SK-N-SH (cell line): ENCODE results near the gene KDM4C. TPM values are rescaled to one million over a fixed set of nuclear protein-coding genes. Genes with fewer than 3 reads are reported as not detected.

Experiments
- CTCF ChIA-PET: fragments of 300-600, 350-600 bp; formaldehyde crosslinking; extraction: SDS; loops from one replicate; lab custom pipeline; 2021; lab: Yijun Ruan, JAX
- POLR2A ChIA-PET: fragments of 350-600 bp; sonication (Branson Sonifier 250); formaldehyde crosslinking; extraction: SDS; loops from one replicate; lab custom pipeline; 2020; ENCODE audit warnings: antibody characterized with exemption, inconsistent platforms; lab: Yijun Ruan, JAX
- DNase-seq: peaks from one replicate; pipeline ENCODE4 v3.0.0; 2012
- H2AFZ ChIP-seq: fragments of 200-600 bp; sonication (generic); 2 replicates; pipeline ENCODE4 v1.8.1; 2016; ENCODE audit warnings: antibody characterized with exemption, mild to moderate bottlenecking, low read depth
- H3F3A ChIP-seq: fragments of 200-600 bp; sonication (generic); replicated peaks from 2 replicates; pipeline ENCODE3; 2016; ENCODE audit warnings: antibody characterized with exemption, mild to moderate bottlenecking; ENCODE audit not compliant: insufficient read depth
- H3K27ac ChIP-seq, 2 experiments: fragments of 200-500 bp in 1 of 2; fragments of 200-600 bp in 1 of 2; sonication (Bioruptor generic) in 1 of 2; sonication (generic), shearing (Covaris generic) in 1 of 2; 2 replicates each; pipeline versions ENCODE4 v1.5.1 to v1.6.1; 2014 to 2016; ENCODE audit warnings: low read depth in 2 of 2, inconsistent platforms in 1 of 2, low read length in 1 of 2, mild to moderate bottlenecking in 1 of 2, mixed read lengths in 1 of 2
- H3K27me3 ChIP-seq: fragments of 200-600 bp; sonication (generic), shearing (Covaris generic); 2 replicates; pipeline ENCODE4 v1.6.1; 2016; ENCODE audit warnings: mixed run types; ENCODE audit not compliant: insufficient read depth
- H3K36me3 ChIP-seq, 2 experiments: fragments of 200-500 bp in 1 of 2; fragments of 200-600 bp in 1 of 2; sonication (Bioruptor generic) in 1 of 2; sonication (generic) in 1 of 2; replicated peaks in 1 of 2; 2 replicates each; pipeline versions ENCODE3 to v1.5.1; 2014 to 2016; ENCODE audit warnings: low read length in 1 of 2, mild to moderate bottlenecking in 1 of 2; ENCODE audit not compliant: insufficient read depth in 2 of 2, control insufficient read depth in 1 of 2
- H3K4me1 ChIP-seq, 2 experiments: fragments of 200-500 bp in 1 of 2; fragments of 200-600 bp in 1 of 2; sonication (Bioruptor generic) in 1 of 2; sonication (generic), shearing (Covaris generic) in 1 of 2; 2 replicates each; pipeline versions ENCODE4 v1.5.1 to v1.6.1; 2014 to 2016; ENCODE audit warnings: low read depth in 1 of 2, low read length in 1 of 2, mixed run types in 1 of 2; ENCODE audit not compliant: insufficient read depth in 2 of 2, control insufficient read depth in 1 of 2
- H3K4me2 ChIP-seq: fragments of 200-600 bp; sonication (generic), shearing (Covaris generic); 2 replicates; pipeline ENCODE4 v1.6.1; 2017; ENCODE audit warnings: mixed run types
- H3K4me3 ChIP-seq, 2 experiments: fragments of 200-500 bp in 1 of 2; fragments of 200-600 bp in 1 of 2; sonication (Bioruptor generic) in 1 of 2; sonication (generic), shearing (Covaris generic) in 1 of 2; 2 replicates each; pipeline versions ENCODE4 v1.5.1 to v1.8.1; 2014 to 2016; ENCODE audit warnings: low read depth in 2 of 2, inconsistent platforms in 1 of 2, low read length in 1 of 2, mild to moderate bottlenecking in 1 of 2, mixed read lengths in 1 of 2, moderate library complexity in 1 of 2
- H3K79me2 ChIP-seq: fragments of 200-600 bp; sonication (generic); 2 replicates; pipeline ENCODE4 v1.8.1; 2017; ENCODE audit warnings: mild to moderate bottlenecking; ENCODE audit not compliant: insufficient read depth
- H3K9ac ChIP-seq: fragments of 200-600 bp; sonication (generic); 2 replicates; pipeline ENCODE4 v1.6.1; 2017; ENCODE audit warnings: mixed run types
- H3K9me2 ChIP-seq: fragments of 200-600 bp; sonication (generic); 2 replicates; pipeline ENCODE4 v1.6.1; 2017; ENCODE audit warnings: mixed run types
- H3K9me3 ChIP-seq: fragments of 200-600 bp; sonication (generic); 2 replicates; pipeline ENCODE4 v1.6.1; 2017; ENCODE audit warnings: mixed run types, mild to moderate bottlenecking, moderate library complexity
- H4K20me1 ChIP-seq: fragments of 200-600 bp; sonication (generic); 2 replicates; pipeline ENCODE4 v1.6.1; 2017; ENCODE audit warnings: mild to moderate bottlenecking, mixed run types; ENCODE audit not compliant: insufficient read depth
- CHD2 ChIP-seq: fragments of 150-350 bp; IDR thresholded peaks from 2 replicates; pipeline ENCODE4 v1.6.1; 2018; ENCODE audit warnings: low read length; ENCODE audit not compliant: partially characterized antibody
- CTCF ChIP-seq: fragments of 200-600 bp; sonication (generic); IDR thresholded peaks from 2 replicates; pipeline ENCODE4 v1.6.1; 2017; ENCODE audit warnings: antibody characterized with exemption, mild to moderate bottlenecking, moderate library complexity
- ELF1 ChIP-seq: IDR thresholded peaks from 2 replicates; pipeline ENCODE4 v1.4.0; 2012
- EP300 ChIP-seq, 2 experiments: IDR thresholded peaks; 2 replicates each; pipeline versions ENCODE4 v1.4.0 to v1.6.1; 2012; ENCODE audit warnings: borderline replicate concordance in 1 of 2, low read depth in 1 of 2, low read length in 1 of 2
- EZH2phosphoT487 ChIP-seq: fragments of 200-600 bp; sonication (generic); IDR thresholded peaks from 2 replicates; pipeline ENCODE4 v1.6.1; 2017; ENCODE audit warnings: low read depth, mixed run types, mild to moderate bottlenecking, antibody characterized with exemption, moderate library complexity, borderline replicate concordance
- FOXM1 ChIP-seq: IDR thresholded peaks from 2 replicates; pipeline ENCODE4 v1.4.0; 2012; ENCODE audit warnings: low read depth, mild to moderate bottlenecking
- GABPA ChIP-seq: IDR thresholded peaks from 2 replicates; pipeline ENCODE4 v1.4.0; 2012; ENCODE audit warnings: low read depth, mild to moderate bottlenecking
- GATA2 ChIP-seq: sonication (generic); formaldehyde crosslinking; IDR thresholded peaks from 2 replicates; pipeline ENCODE4 v1.5.0; 2020; ENCODE audit warnings: mild to moderate bottlenecking, missing genetic modification reagents
- JUND ChIP-seq: IDR thresholded peaks from 2 replicates; pipeline ENCODE4 v1.4.0; 2012
- MXI1 ChIP-seq: IDR thresholded peaks from 2 replicates; pipeline ENCODE4 v1.6.1; 2012; ENCODE audit warnings: mild to moderate bottlenecking, low read depth, low read length, improper control_type of control experiment
- NFIC ChIP-seq: IDR thresholded peaks from 2 replicates; pipeline ENCODE4 v1.4.0; 2012; ENCODE audit warnings: borderline replicate concordance
- PBX3 ChIP-seq: IDR thresholded peaks from 2 replicates; pipeline ENCODE4; 2012
- POLR2AphosphoS5 ChIP-seq: IDR thresholded peaks from 2 replicates; pipeline ENCODE4 v1.6.1; 2012; ENCODE audit warnings: low read depth, low read length
- RAD21 ChIP-seq: IDR thresholded peaks from 2 replicates; pipeline ENCODE4 v1.6.1; 2012; ENCODE audit warnings: mild to moderate bottlenecking, low read length
- REST ChIP-seq: IDR thresholded peaks from 2 replicates; pipeline ENCODE4 v1.6.1; 2012; ENCODE audit warnings: mild to moderate bottlenecking, low read depth, low read length, moderate library complexity
- RFX5 ChIP-seq: IDR thresholded peaks from 2 replicates; pipeline ENCODE4 v1.6.1; 2012; ENCODE audit warnings: mild to moderate bottlenecking, improper control_type of control experiment, low read length
- SIN3A ChIP-seq: IDR thresholded peaks from 2 replicates; pipeline ENCODE4 v1.6.1; 2012; ENCODE audit warnings: low read depth, mild to moderate bottlenecking, low read length, moderate library complexity, borderline replicate concordance
- SMC3 ChIP-seq: IDR thresholded peaks from 2 replicates; pipeline ENCODE4 v1.6.1; 2012; ENCODE audit warnings: low read depth, low read length, improper control_type of control experiment
- YY1 ChIP-seq: IDR thresholded peaks from 2 replicates; pipeline ENCODE4 v1.4.0; 2012; ENCODE audit warnings: low read depth, mild to moderate bottlenecking
- WGBS: methylation state at CpG from one replicate; pipeline ENCODE4 v1.1.6; 2017; ENCODE audit warnings: low lambda C conversion rate; 5-methylcytosine and 5-hydroxymethylcytosine counted together
- polyA plus RNA-seq, 3 experiments: library from polyadenylated mRNA; depleted of rRNA; stranded (reverse); fragments of >200 nt; gene quantifications; 2 replicates each; pipeline ENCODE4 v1.2.3, GENCODE V29; 2012

Gene KDM4C
- polyA plus RNA-seq, 1 of the 3 experiments (the other 2 are of a cell fraction), result 9.4 TPM

GRCh38 chr9:6816581-6816980, 58.8 kb downstream of the KDM4C start:
- Histone ChIP-seq H3K27me3 (no peaks in the 10 kb centered on the region), H3F3A (no peaks in the 10 kb centered on the region), H3K27ac (no peak overlapping the region), H3K36me3 (peaks cover 6 to 7% of the 10 kb centered on the region in 2 experiments), H4K20me1 (no peaks in the 10 kb centered on the region), H2AFZ (no peak overlapping the region), H3K4me1 (no peaks in the 10 kb centered on the region; a peak in 1 of 4 replicates), H3K9me3 (no peaks in the 10 kb centered on the region), H3K4me3 (no peak overlapping the region), H3K9me2 (no peaks in the 10 kb centered on the region), H3K79me2 (no peaks in the 10 kb centered on the region), H3K4me2 (no peak overlapping the region), H3K9ac (no peak overlapping the region)
- no peak for TF ChIP-seq NFIC
- TF ChIP-seq RAD21, result no peak
- no peak for TF ChIP-seq CHD2
- no peak for TF ChIP-seq JUND
- no peak for TF ChIP-seq CTCF
- TF ChIP-seq SMC3, result no peak
- TF ChIP-seq YY1, result no peak
- TF ChIP-seq RFX5, result no peak
- no peak for TF ChIP-seq SIN3A
- TF ChIP-seq EZH2phosphoT487, result no peak
- TF ChIP-seq MXI1, result no peak
- no peak for TF ChIP-seq REST
- POLR2A ChIA-PET, result no interaction called here
- CTCF ChIA-PET, result interaction anchor here (3.4 kb wide), 1 partner anchor 11 kb away, joined by 27 read pairs; no protein-coding TSS in a partner anchor
- DNase-seq, result no peak
- 95% methylated on average over 3 of the region's 3 CpGs for WGBS

- Histone ChIP-seq H3K9me2 (no peaks in the 10 kb centered on the region), H3F3A (no peaks in the 10 kb centered on the region), H3K4me3 (no peak overlapping the region), H3K27me3 (no peaks in the 10 kb centered on the region), H2AFZ (no peak overlapping the region), H3K79me2 (no peaks in the 10 kb centered on the region), H3K27ac (no peak overlapping the region), H3K9me3 (no peaks in the 10 kb centered on the region), H3K9ac (no peak overlapping the region), H4K20me1 (no peaks in the 10 kb centered on the region), H3K4me1 (no peaks in the 10 kb centered on the region), H3K36me3 (peaks cover 6 to 7% of the 10 kb centered on the region in 2 experiments), H3K4me2 (no peak overlapping the region)
- ChIA-PET CTCF (interaction anchor here (3.4 kb wide), 1 partner anchor 9 kb away, joined by 27 read pairs; no protein-coding TSS in a partner anchor), POLR2A (no interaction called here)
- WGBS, result 92% methylated on average over 4 of the region's 4 CpGs
- no peak for DNase-seq
- no peak for TF ChIP-seq EP300 (IDR thresholded peaks at IDR 0.05; ENCODE audit: borderline replicate concordance in 1 of 2, low read depth in 1 of 2, low read length in 1 of 2)
- TF ChIP-seq GABPA, result no peak
- TF ChIP-seq EZH2phosphoT487, result no peak
- no peak for TF ChIP-seq GATA2 (CRISPR knock-in tag)
- TF ChIP-seq ELF1, result no peak
- no peak for TF ChIP-seq CTCF
- no peak for TF ChIP-seq POLR2AphosphoS5
- TF ChIP-seq FOXM1, result no peak
- TF ChIP-seq CHD2, result no peak
- no peak for TF ChIP-seq RFX5
- no peak for TF ChIP-seq PBX3
Measured at GRCh38 chr9:6818292-6818922, 60.6 kb downstream of the KDM4C start.
